MCF 10A (cell line): ENCODE results near the gene COL5A2. TPM values are rescaled to one million over a fixed set of nuclear protein-coding genes. Genes with fewer than 3 reads are reported as not detected.

Source experiments
- BruUV-seq: library from RNA; stranded (reverse); fragments of 400-500 nt; replicated peaks from 2 replicates; lab custom pipeline; 2021; lab: Mats Ljungman, UMichigan
- CTCF ChIA-PET: fragments of 300-600 bp; sonication (Branson Sonifier 250); formaldehyde crosslinking; extraction: SDS; loops from one replicate; lab custom pipeline; 2021; ENCODE audit warnings: antibody characterized with exemption, inconsistent platforms; lab: Yijun Ruan, JAX
- POLR2A ChIA-PET: fragments of 300-600, 350-650 bp; sonication (Branson Sonifier 250); formaldehyde crosslinking; extraction: SDS; loops from one replicate; lab custom pipeline; 2020; ENCODE audit warnings: antibody characterized with exemption, inconsistent platforms; lab: Yijun Ruan, JAX
- DNase-seq: peaks from one replicate; pipeline ENCODE4 v3.0.0-alpha.2; 2018; ENCODE audit not compliant: unreplicated experiment
- H3K27ac Mint-ChIP-seq: one replicate; pipeline ENCODE4 v1.8.0; 2022; ENCODE audit warnings: mild to moderate bottlenecking, low read depth, mixed read lengths; ENCODE audit not compliant: unreplicated experiment
- H3K27me3 Mint-ChIP-seq: one replicate; pipeline ENCODE4 v1.8.0; 2022; ENCODE audit warnings: mixed read lengths; ENCODE audit not compliant: insufficient read depth, unreplicated experiment
- H3K36me3 Mint-ChIP-seq: one replicate; pipeline ENCODE4 v1.8.0; 2022; ENCODE audit warnings: mild to moderate bottlenecking, moderate library complexity, mixed read lengths; ENCODE audit not compliant: insufficient read depth, unreplicated experiment
- H3K4me1 Mint-ChIP-seq: one replicate; pipeline ENCODE4 v1.8.0; 2022; ENCODE audit warnings: mixed read lengths; ENCODE audit not compliant: insufficient read depth, unreplicated experiment
- H3K4me3 Mint-ChIP-seq: one replicate; pipeline ENCODE4 v1.8.0; 2022; ENCODE audit warnings: mild to moderate bottlenecking, moderate library complexity, mixed read lengths; ENCODE audit not compliant: unreplicated experiment
- H3K9me3 Mint-ChIP-seq: one replicate; pipeline ENCODE4 v1.8.0; 2022; ENCODE audit warnings: mixed read lengths; ENCODE audit not compliant: unreplicated experiment
- CTCF ChIP-seq: fragments of 200-600 bp; IDR thresholded peaks from one replicate; pipeline ENCODE4 v1.8.0; 2022; ENCODE audit warnings: antibody characterized with exemption, mild to moderate bottlenecking; ENCODE audit not compliant: unreplicated experiment
- intact Hi-C: fragments of 100-400 bp; cut with micrococcal nuclease; formaldehyde crosslinking; loops from 2 replicates; pipeline ENCODE4 v1.14.1; 2022
- total RNA-seq: library from RNA; stranded (reverse); gene quantifications from 2 replicates; pipeline ENCODE4 v1.2.3, GENCODE V29; 2022

The COL5A2 gene
- total RNA-seq, 1 experiment from 2014 or later = 7.4 TPM

- CTCF ChIA-PET = interaction anchor here (1.8 to 2.3 kb wide), 2 partner anchors 23 to 122 kb away, joined by 5 to 12 read pairs; no protein-coding TSS in a partner anchor
- Mint-ChIP-seq H3K4me3 (no peak overlapping the region), H3K4me1 (peaks cover 6% of the 10 kb centered on the region), H3K36me3 (no peaks in the 10 kb centered on the region), H3K9me3 (no peaks in the 10 kb centered on the region), H3K27me3 (no peaks in the 10 kb centered on the region), H3K27ac (peak overlapping the region; percentile 10)
- no TSS peak for BruUV-seq
- no peak for TF ChIP-seq CTCF
- POLR2A ChIA-PET = interaction anchor here (0.8 to 1.2 kb wide), 2 partner anchors 10 to 45 kb away, joined by 3 read pairs; no protein-coding TSS in a partner anchor
- intact Hi-C loops = no loop called here
- no peak for DNase-seq
Observed at GRCh38 chr2:189165656-189166380, 13.7 kb downstream of the COL5A2 start.

GRCh38 chr2:189164746-189165145 is 14.8 kb downstream of the COL5A2 start:
- ChIA-PET POLR2A (interaction anchor here (0.6 to 1.6 kb wide), 7 partner anchors 9 to 179 kb away, joined by 3 to 4 read pairs (median 3); no protein-coding TSS in a partner anchor), CTCF (interaction anchor here (1.2 to 2.3 kb wide), 3 partner anchors 22 to 127 kb away, joined by 4 to 12 read pairs (median 5); no protein-coding TSS in a partner anchor)
- intact Hi-C loops = no loop called here
- DNase-seq = peak; percentile 61
- H3K27me3 Mint-ChIP-seq = no peaks in the 10 kb centered on the region
- BruUV-seq = no TSS peak
- no peak for TF ChIP-seq CTCF
- H3K36me3 Mint-ChIP-seq = no peaks in the 10 kb centered on the region
- H3K27ac Mint-ChIP-seq = no peak overlapping the region
- H3K9me3 Mint-ChIP-seq = no peaks in the 10 kb centered on the region
- H3K4me3 Mint-ChIP-seq = no peak overlapping the region
- peaks cover 6% of the 10 kb centered on the region for H3K4me1 Mint-ChIP-seq

- intact Hi-C loops = no loop called here
- Mint-ChIP-seq H3K36me3 (no peaks in the 10 kb centered on the region), H3K9me3 (no peaks in the 10 kb centered on the region), H3K4me1 (peaks cover 6% of the 10 kb centered on the region), H3K27ac (no peak overlapping the region), H3K4me3 (no peak overlapping the region), H3K27me3 (no peaks in the 10 kb centered on the region)
- no peak for TF ChIP-seq CTCF
- CTCF ChIA-PET = interaction anchor here (1.2 to 2.3 kb wide), 2 partner anchors 21 to 128 kb away, joined by 4 to 12 read pairs; no protein-coding TSS in a partner anchor
- no TSS peak for BruUV-seq
- POLR2A ChIA-PET = interaction anchor here (1.0 to 1.6 kb wide), 3 partner anchors 10 to 28 kb away, joined by 3 to 4 read pairs (median 3); no protein-coding TSS in a partner anchor
- DNase-seq = no peak
Observed at GRCh38 chr2:189163889-189164288, 15.7 kb downstream of the COL5A2 start.

- DNase-seq = no peak
- H3K27ac Mint-ChIP-seq = no peak overlapping the region
- H3K36me3 Mint-ChIP-seq = no peaks in the 10 kb centered on the region
- no peak for TF ChIP-seq CTCF
- no peak overlapping the region for H3K4me3 Mint-ChIP-seq
- ChIA-PET POLR2A (no interaction called here), CTCF (no interaction called here)
- intact Hi-C loops = no loop called here
- H3K27me3 Mint-ChIP-seq = no peaks in the 10 kb centered on the region
- peaks cover 6% of the 10 kb centered on the region for H3K4me1 Mint-ChIP-seq
- no peaks in the 10 kb centered on the region for H3K9me3 Mint-ChIP-seq
- no TSS peak for BruUV-seq
Observed at GRCh38 chr2:189162566-189162965, 17.0 kb downstream of the COL5A2 start.
